A673 (cell line): ENCODE data around the gene FAM98C.

ENCODE experiments used
- EZH2 ChIP-seq: fragments of 200-600 bp; sonication (generic); IDR thresholded peaks from 2 replicates; pipeline ENCODE4 v1.6.1; 2017; ENCODE audit warnings: borderline replicate concordance, low read depth, mild to moderate bottlenecking, mixed read lengths, antibody characterized with exemption, low read length; ENCODE audit not compliant: poor library complexity, severe bottlenecking
- TF ChIP-seq, protein P1 (sequence below): fragments of 300-800, 200-600 bp; sonication (generic); conservative IDR thresholded peaks from 2 replicates; pipeline ENCODE4 v1.5.1; 2017; ENCODE audit warnings: low read depth, mild to moderate bottlenecking, antibody characterized with exemption, low read length, moderate library complexity, mixed read lengths

DNA sequence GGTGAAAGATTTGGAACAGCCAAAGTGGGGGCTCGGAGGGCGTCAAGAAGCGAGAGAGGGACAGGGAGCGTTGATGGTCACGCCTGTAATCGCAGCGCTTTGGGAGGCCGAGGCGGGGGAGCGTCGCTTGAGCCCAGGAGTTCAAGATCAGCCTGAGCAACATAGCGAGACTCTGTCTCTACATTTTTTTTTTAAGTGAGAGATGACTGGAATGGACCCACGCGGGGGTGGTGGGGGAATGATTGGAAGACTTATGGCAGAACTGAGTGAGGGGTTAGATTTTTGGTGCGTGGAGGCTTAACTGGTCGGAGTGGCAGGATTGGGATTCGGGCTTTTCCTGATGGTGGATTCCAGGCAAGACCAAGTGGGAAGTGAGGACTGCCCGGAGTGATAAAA lies 27.8 kb upstream of the FAM98C start:
- TF ChIP-seq, protein P1, sequence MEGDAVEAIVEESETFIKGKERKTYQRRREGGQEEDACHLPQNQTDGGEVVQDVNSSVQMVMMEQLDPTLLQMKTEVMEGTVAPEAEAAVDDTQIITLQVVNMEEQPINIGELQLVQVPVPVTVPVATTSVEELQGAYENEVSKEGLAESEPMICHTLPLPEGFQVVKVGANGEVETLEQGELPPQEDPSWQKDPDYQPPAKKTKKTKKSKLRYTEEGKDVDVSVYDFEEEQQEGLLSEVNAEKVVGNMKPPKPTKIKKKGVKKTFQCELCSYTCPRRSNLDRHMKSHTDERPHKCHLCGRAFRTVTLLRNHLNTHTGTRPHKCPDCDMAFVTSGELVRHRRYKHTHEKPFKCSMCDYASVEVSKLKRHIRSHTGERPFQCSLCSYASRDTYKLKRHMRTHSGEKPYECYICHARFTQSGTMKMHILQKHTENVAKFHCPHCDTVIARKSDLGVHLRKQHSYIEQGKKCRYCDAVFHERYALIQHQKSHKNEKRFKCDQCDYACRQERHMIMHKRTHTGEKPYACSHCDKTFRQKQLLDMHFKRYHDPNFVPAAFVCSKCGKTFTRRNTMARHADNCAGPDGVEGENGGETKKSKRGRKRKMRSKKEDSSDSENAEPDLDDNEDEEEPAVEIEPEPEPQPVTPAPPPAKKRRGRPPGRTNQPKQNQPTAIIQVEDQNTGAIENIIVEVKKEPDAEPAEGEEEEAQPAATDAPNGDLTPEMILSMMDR: no peak
- TF ChIP-seq EZH2: no peak
